GM18498 (cell line): ENCODE results near the gene LTBP1.

Source experiments
- ATAC-seq: cut with Tn5 transposase; IDR thresholded peaks from one replicate; pipeline ENCODE4 v1.9.1; 2021; ENCODE audit warnings: mild to moderate bottlenecking, moderate library complexity; ENCODE audit not compliant: unreplicated experiment

The LTBP1 gene

GRCh38 chr2:33001823-33002222, 55.1 kb downstream of the LTBP1 start:
- ATAC-seq, result no peak

DNA sequence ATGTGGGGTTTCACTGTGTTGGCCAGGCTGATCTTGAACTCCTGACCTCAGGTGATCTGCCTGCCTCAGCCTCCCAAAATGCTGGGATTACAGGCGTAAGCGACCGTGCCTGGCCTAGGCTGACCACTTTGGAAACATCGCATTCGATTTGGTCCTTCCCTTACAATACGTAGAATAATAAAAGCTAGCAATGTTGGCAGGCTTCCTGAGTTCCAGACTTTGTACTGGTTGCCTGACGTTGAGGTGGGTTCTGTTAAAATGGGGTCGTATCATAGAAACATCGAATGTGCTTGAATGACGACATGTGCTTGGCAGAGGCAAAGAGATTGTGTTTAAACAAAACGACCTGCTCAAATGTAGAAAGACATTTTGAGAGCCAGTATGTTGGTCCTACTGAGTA, 56.1 kb downstream of the LTBP1 start:
- no peak for ATAC-seq

DNA sequence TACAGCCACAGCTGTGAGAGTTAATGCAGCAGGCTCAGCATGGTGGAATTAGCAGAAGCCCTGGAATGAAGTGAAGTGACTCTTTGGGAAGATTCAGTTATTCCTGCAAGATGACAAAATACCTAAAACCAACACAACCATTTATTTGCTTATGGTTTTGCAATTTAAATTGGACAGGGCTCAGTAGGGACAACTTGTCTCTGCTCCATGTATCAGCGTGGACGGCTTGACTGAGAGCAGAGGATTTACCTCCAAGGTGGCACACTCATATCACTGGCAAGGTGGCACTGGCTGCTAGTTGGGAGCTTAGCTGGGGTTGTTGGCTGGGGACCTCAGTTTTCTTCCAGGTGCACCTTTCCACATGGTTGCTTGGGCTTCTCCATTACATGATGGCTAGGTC, 58.3 kb downstream of the LTBP1 start:
- ATAC-seq, result no peak

- ATAC-seq, result no peak
Observed at GRCh38 chr2:33008716-33009115, 62.0 kb downstream of the LTBP1 start.

GRCh38 chr2:33009249-33009648, 62.5 kb downstream of the LTBP1 start:
- ATAC-seq, result no peak

- no peak for ATAC-seq
Observed at GRCh38 chr2:33011373-33011772, 64.6 kb downstream of the LTBP1 start.

- ATAC-seq, result no peak
Observed at GRCh38 chr2:33011941-33012340, 65.2 kb downstream of the LTBP1 start.

DNA sequence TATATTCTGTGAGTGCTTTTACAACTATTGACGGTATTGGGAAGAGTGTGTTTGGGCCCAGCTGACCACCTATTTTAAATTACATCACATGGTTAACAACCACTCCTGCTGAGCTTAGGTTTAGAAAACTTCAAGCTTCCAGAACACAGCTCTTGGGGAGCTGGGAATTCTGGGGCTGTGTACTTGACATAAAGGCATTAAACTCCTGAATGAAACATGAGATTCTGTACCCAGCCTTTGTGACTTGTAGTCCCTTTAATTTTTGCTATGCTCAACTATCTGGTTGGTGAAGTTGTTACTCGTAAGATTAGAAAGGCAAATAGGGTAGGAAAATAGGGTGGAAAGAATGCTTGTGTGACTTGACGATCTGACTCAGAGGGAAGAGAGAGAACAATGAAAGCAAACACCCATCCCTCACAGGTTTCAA, 66.9 kb downstream of the LTBP1 start:
- no peak for ATAC-seq

GRCh38 chr2:33014268-33014667, 67.5 kb downstream of the LTBP1 start:
- no peak for ATAC-seq

DNA sequence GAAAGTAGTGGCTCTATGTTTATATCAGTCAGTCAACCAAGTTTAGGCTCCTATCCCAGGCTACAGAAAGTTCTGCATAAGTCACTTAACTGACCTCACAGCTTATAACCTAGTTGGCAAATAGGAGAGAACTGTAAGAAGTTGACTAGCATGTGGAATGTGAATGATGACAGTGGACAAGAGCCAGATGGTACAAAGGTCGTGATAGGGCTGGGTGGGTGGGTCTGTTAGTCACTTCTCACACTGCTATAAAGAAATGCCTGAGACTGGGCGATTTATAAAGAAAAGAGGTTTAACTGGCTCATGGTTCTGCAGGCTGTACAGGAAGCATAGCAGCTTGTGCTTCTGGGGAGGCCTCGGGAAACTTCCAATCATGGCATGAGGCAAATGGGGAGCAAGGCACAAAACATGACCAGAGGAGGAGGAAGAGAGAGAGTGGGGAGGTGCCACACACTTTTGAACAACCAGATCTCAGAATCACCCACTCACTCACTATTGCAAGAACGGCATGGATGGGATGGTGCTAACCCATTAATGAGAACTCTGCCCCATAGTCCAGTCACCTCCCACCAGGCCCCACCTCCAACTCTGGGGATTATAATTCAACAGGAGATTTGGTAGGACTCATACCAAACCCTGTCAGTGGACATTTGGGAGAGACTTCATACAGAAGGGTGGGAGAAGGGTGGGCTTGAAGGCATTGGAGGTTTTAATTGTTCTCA, 68.8 kb downstream of the LTBP1 start:
- ATAC-seq, result no peak

- no peak for ATAC-seq
Observed at GRCh38 chr2:33018271-33018670, 71.5 kb downstream of the LTBP1 start.

DNA sequence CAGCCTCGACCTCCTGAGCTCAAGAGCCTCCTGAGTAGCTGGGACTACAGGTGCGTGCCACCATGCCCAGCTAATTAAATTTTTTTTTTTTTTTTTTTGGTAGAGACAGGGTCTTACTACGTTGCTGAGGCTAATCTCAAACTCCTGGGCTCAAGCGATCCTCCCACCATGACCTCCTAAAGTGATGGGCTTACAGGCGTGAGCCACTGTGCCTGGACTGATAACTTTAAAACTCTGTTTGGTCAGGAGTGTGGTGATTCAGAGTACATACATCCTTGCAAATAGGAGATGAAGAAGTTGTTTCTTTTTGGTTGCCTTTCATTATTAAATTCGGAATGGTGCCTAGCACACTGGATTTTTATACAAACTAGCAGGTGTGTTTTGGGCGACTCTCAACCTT, 73.0 kb downstream of the LTBP1 start:
- ATAC-seq, result no peak

DNA sequence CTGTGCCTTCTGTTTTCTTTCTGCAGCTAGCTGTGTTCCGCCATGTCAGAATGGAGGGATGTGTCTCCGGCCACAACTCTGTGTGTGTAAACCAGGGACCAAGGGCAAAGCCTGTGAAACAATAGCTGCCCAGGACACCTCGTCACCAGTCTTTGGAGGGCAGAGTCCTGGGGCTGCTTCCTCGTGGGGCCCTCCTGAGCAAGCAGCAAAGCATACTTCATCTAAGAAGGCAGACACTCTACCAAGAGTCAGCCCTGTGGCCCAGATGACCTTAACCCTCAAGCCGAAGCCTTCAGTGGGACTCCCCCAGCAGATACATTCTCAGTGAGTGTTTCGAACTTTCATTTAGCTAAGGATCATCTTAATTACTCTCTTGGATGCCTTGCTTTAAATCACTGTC, 74.1 kb downstream of the LTBP1 start:
- ATAC-seq, result no peak

GRCh38 chr2:33021542-33022227, 74.9 kb downstream of the LTBP1 start:
- no peak for ATAC-seq

- ATAC-seq, result no peak
Observed at GRCh38 chr2:33022395-33022985, 75.7 kb downstream of the LTBP1 start.

DNA sequence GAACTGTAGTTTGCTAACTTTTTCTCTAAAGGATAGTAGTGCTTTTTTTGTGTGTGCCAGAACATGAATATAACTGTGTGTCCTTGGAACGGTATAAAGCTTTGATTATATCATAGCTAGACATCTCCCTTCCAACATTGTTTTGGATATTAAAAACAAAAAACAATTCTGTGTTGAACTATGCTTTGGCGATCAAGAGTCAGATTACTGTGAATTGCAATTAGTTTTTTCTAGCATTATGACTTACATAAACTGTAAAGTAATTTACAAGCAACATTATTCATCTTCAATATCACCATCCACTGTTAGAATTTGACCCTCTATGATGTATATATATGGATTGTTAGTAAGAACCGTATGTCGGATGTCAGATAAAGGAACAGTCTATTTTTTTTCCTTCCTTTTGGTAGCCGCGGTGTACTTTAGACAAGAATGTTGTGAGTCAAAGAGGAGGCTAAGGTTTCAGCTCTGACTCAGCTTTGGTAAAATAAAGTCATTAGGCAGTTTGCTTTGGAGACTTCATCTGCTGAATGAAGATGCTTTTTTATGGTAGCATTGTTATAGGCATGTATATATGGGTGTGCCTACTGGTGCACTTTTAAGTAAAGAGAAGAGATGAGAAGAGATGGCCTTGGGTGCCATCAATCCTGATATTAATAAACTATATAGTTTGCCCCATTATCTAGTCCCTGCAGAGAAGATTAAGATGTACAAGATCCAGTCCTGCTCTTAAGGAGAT, 76.4 kb downstream of the LTBP1 start:
- ATAC-seq, result no peak

- ATAC-seq, result no peak
Observed at GRCh38 chr2:33023728-33024500, 77.2 kb downstream of the LTBP1 start.

DNA sequence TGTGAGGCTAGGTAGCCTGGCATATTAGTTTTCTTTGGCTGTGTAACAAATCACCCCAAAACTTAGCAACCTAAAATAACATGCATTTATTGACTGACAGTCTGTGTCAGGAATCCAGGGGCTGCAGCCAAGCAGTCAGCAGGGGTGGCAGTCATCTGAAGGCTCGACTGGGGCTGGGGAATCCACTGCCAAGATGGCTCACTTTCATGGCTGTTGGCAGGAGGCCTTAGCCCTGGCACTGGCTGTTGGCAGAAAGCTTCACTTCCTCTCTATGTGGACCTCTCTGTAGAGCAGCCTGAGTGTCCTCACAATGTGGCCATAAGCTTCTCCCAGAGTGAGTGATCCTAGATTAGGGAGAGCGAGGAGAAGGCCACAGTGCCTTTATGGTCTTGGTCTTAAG, 78.0 kb downstream of the LTBP1 start:
- ATAC-seq, result no peak

GRCh38 chr2:33029459-33029858, 82.7 kb downstream of the LTBP1 start:
- ATAC-seq, result no peak

GRCh38 chr2:33029926-33030325, 83.2 kb downstream of the LTBP1 start:
- ATAC-seq, result no peak

GRCh38 chr2:33030326-33030725, 83.6 kb downstream of the LTBP1 start:
- ATAC-seq, result no peak
